Suprapubic skin (tissue), 3 donors: ENCODE measurements around the gene ORMDL3.

Source experiments
- EP300 ChIP-seq: sonication (generic); formaldehyde crosslinking; IDR thresholded peaks from one replicate; pipeline ENCODE4 v1.6.1; 2017; ENCODE audit warnings: antibody characterized with exemption
- TF ChIP-seq, protein P1 (sequence below), 2 donors: fragments of 200-600 bp in 1 of 2; fragments of 450-650 bp in 1 of 2; sonication (generic) in 1 of 2; IDR thresholded peaks; one replicate each; pipeline ENCODE4 v1.5.1; 2016 to 2019; ENCODE audit warnings: antibody characterized with exemption in 2 of 2, mild to moderate bottlenecking in 1 of 2, moderate library complexity in 1 of 2

DNA sequence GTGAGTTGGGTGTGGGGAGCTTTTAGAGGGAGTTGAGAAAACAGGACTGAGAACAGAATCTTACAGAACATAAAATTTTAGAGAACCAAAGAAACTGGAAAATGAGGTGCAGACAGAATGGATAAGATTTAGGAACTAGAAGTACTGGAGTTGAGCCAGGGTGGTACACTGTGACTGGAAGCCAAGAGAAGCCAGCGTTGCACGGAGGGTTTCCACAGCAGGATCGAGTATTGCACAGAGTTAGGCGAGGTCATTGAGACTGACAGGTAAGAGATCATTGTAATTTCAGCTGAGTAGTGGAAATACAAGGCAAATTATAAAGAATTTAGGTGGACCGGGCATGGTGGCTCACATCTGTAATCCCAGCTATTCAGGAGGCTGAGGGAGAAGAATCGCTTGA lies 42.0 kb upstream of the ORMDL3 start:
- TF ChIP-seq, protein P1, sequence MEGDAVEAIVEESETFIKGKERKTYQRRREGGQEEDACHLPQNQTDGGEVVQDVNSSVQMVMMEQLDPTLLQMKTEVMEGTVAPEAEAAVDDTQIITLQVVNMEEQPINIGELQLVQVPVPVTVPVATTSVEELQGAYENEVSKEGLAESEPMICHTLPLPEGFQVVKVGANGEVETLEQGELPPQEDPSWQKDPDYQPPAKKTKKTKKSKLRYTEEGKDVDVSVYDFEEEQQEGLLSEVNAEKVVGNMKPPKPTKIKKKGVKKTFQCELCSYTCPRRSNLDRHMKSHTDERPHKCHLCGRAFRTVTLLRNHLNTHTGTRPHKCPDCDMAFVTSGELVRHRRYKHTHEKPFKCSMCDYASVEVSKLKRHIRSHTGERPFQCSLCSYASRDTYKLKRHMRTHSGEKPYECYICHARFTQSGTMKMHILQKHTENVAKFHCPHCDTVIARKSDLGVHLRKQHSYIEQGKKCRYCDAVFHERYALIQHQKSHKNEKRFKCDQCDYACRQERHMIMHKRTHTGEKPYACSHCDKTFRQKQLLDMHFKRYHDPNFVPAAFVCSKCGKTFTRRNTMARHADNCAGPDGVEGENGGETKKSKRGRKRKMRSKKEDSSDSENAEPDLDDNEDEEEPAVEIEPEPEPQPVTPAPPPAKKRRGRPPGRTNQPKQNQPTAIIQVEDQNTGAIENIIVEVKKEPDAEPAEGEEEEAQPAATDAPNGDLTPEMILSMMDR (IDR thresholded peaks at IDR 0.05) = no peak
- no peak for TF ChIP-seq EP300
